GM19240 (cell line): ENCODE measurements around the gene DNASE1L3.

ENCODE experiments used
- DNase-seq: peaks from one replicate; pipeline ENCODE4 v3.0.0; 2011; ENCODE audit warnings: low spot score; ENCODE audit not compliant: insufficient read length

Gene DNASE1L3

GRCh38 chr3:58161435-58162398, 49.1 kb downstream of the DNASE1L3 start:
- no peak for DNase-seq

GRCh38 chr3:58160399-58160798, 50.4 kb downstream of the DNASE1L3 start:
- DNase-seq = no peak

- DNase-seq = no peak
Measured at GRCh38 chr3:58158442-58159153, 52.2 kb downstream of the DNASE1L3 start.

GRCh38 chr3:58157700-58158099, 53.1 kb downstream of the DNASE1L3 start:
- DNase-seq = no peak

- no peak for DNase-seq
Measured at GRCh38 chr3:58155838-58156237, 54.9 kb downstream of the DNASE1L3 start.

GRCh38 chr3:58154626-58155449, 55.9 kb downstream of the DNASE1L3 start:
- DNase-seq = no peak

GRCh38 chr3:58153371-58153770, 57.4 kb downstream of the DNASE1L3 start:
- no peak for DNase-seq

- no peak for DNase-seq
Measured at GRCh38 chr3:58152225-58153015, 58.4 kb downstream of the DNASE1L3 start.

GRCh38 chr3:58151637-58152036, 59.1 kb downstream of the DNASE1L3 start:
- DNase-seq = no peak

GRCh38 chr3:58150810-58151199, 60.0 kb downstream of the DNASE1L3 start:
- DNase-seq = no peak

- no peak for DNase-seq
Measured at GRCh38 chr3:58150130-58150809, 60.5 kb downstream of the DNASE1L3 start.

GRCh38 chr3:58148049-58148448, 62.7 kb downstream of the DNASE1L3 start:
- no peak for DNase-seq

GRCh38 chr3:58144478-58145325, 66.1 kb downstream of the DNASE1L3 start:
- DNase-seq = no peak

GRCh38 chr3:58143417-58144055, 67.2 kb downstream of the DNASE1L3 start:
- DNase-seq = no peak
